K562 (cell line): ENCODE data around the gene IP6K1. TPM values are rescaled to one million over a fixed set of nuclear protein-coding genes. Genes with fewer than 3 reads are reported as not detected.
"Not testable (repeated sequence)": the region's sequence is repeated elsewhere in the genome, so short reads cannot be mapped to it uniquely, and the experiment has no call there.

ENCODE experiments used
- ATAC-seq: fragments of 200-7000 bp; cut with Tn5 transposase; 3 replicates; pipeline ENCODE4 v1.9.1; 2020; ENCODE audit warnings: moderate library complexity
- BruUV-seq: library from RNA; stranded (reverse); fragments of 400-500 nt; replicated peaks from 2 replicates; lab custom pipeline; 2021; lab: Mats Ljungman, UMichigan
- CTCF ChIA-PET: fragments of 300-600 bp; formaldehyde crosslinking; extraction: SDS; loops from one replicate; lab custom pipeline; 2021; ENCODE audit warnings: low intra/inter-chr PET ratio; lab: Yijun Ruan, JAX
- POLR2A ChIA-PET: fragments of 300-600, 350-650 bp; sonication (Branson Sonifier 250); formaldehyde crosslinking; extraction: SDS; loops from one replicate; lab custom pipeline; 2021; ENCODE audit warnings: antibody characterized with exemption, inconsistent platforms; lab: Yijun Ruan, JAX
- DNase-seq, 4 experiments: peaks; one replicate each; pipeline versions ENCODE4 v3.0.0 to v3.0.0-alpha.2; 2011 to 2018; ENCODE audit warnings: low spot score in 3 of 4, mixed read lengths in 3 of 4; ENCODE audit errors: extremely low read depth in 1 of 4
- FAIRE-seq: peaks from 2 replicates; lab custom pipeline; 2011; peaks lifted over from hg19 to GRCh38; lab: Jason Lieb, UNC
- H2AFZ ChIP-seq: 2 replicates; pipeline ENCODE4 v1.6.0; 2011; ENCODE audit warnings: low read depth, low read length, control low read depth, inconsistent platforms
- H3K27ac ChIP-seq: fragments of 200-600 bp; 3 replicates; pipeline ENCODE4 v1.8.0; 2011; ENCODE audit warnings: low read depth, mild to moderate bottlenecking, control low read depth, inconsistent platforms, low read length, moderate library complexity, mixed read lengths; ENCODE audit errors: extremely low read depth
- H3K27me3 ChIP-seq, 2 experiments: fragments of 300-600 bp in 1 of 2; 2 replicates in 1 of 2; 3 replicates in 1 of 2; pipeline versions ENCODE4 v1.6.0 to v1.8.0; 2011; ENCODE audit warnings: inconsistent platforms in 2 of 2, low read length in 2 of 2, mild to moderate bottlenecking in 1 of 2, mixed read lengths in 1 of 2, moderate library complexity in 1 of 2; ENCODE audit not compliant: control insufficient read depth in 2 of 2, insufficient read depth in 2 of 2
- H3K36me3 ChIP-seq: fragments of 300-600 bp; 3 replicates; pipeline ENCODE4 v1.8.0; 2011; ENCODE audit warnings: mild to moderate bottlenecking, low read length, inconsistent platforms; ENCODE audit not compliant: control insufficient read depth, insufficient read depth
- H3K4me1 ChIP-seq, 2 experiments: fragments of 200-600 bp in 1 of 2; replicated peaks in 1 of 2; 2 replicates in 1 of 2; 3 replicates in 1 of 2; pipeline versions ENCODE4 v1.5.1 to v1.8.0; 2011; ENCODE audit warnings: inconsistent platforms in 2 of 2, low read length in 2 of 2, mild to moderate bottlenecking in 1 of 2, mixed read lengths in 1 of 2, moderate library complexity in 1 of 2; ENCODE audit not compliant: control insufficient read depth in 2 of 2, insufficient read depth in 2 of 2
- H3K4me2 ChIP-seq: 2 replicates; pipeline ENCODE4 v1.6.1; 2011; ENCODE audit warnings: low read length, control low read depth, inconsistent platforms, mixed read lengths; ENCODE audit not compliant: insufficient read depth
- H3K4me3 ChIP-seq: fragments of 200-600 bp; sonication (generic), shearing (Covaris generic); 2 replicates; pipeline ENCODE4 v1.5.1; 2016; ENCODE audit warnings: control low read depth, inconsistent platforms
- H3K79me2 ChIP-seq: fragments of 200-600 bp; 3 replicates; pipeline ENCODE4 v1.8.0; 2011; ENCODE audit warnings: low read length, inconsistent platforms; ENCODE audit not compliant: control insufficient read depth, insufficient read depth
- H3K9ac ChIP-seq, 2 experiments: 2 replicates each; pipeline versions ENCODE4 v1.6.0 to v1.6.1; 2011; ENCODE audit warnings: low read depth in 2 of 2, low read length in 2 of 2, control low read depth in 1 of 2, inconsistent platforms in 1 of 2, mild to moderate bottlenecking in 1 of 2, mixed read lengths in 1 of 2; ENCODE audit not compliant: insufficient read depth in 1 of 2
- H3K9me1 ChIP-seq: one replicate; pipeline ENCODE4 v1.6.0; 2011; ENCODE audit warnings: inconsistent platforms, mild to moderate bottlenecking, low read length, moderate library complexity; ENCODE audit not compliant: control insufficient read depth, insufficient read depth
- H3K9me3 ChIP-seq: replicated peaks from 2 replicates; pipeline ENCODE4 v1.5.1; 2011; ENCODE audit warnings: low read depth, low read length, inconsistent platforms; ENCODE audit not compliant: control insufficient read depth, insufficient read depth
- H4K20me1 ChIP-seq: replicated peaks from 2 replicates; pipeline ENCODE4 v1.6.1; 2011; ENCODE audit warnings: low read length, inconsistent platforms, mixed read lengths; ENCODE audit not compliant: control insufficient read depth, insufficient read depth
- POLR2G ChIP-seq: fragments of 200-400 bp; formaldehyde crosslinking; IDR thresholded peaks from 2 replicates; pipeline ENCODE4 v1.6.1; 2017; ENCODE audit warnings: low read depth, mild to moderate bottlenecking, antibody characterized with exemption, low read length, moderate library complexity
- ZBTB33 ChIP-seq: sonication (generic); formaldehyde crosslinking; IDR thresholded peaks from 2 replicates; pipeline ENCODE4 v1.8.1; 2023; ENCODE audit warnings: mild to moderate bottlenecking, missing genetic modification reagents
- WGBS: fragments of 100-300 bp; shearing (Covaris generic); methylation state at CpG from one replicate; pipeline ENCODE4 v1.1.6; 2016; ENCODE audit warnings: low coverage, mixed read lengths; ENCODE audit not compliant: insufficient coverage; ENCODE audit errors: missing lambda C conversion rate; 5-methylcytosine and 5-hydroxymethylcytosine counted together
- in situ Hi-C: fragments of 300-500 bp; cut with MboI; formaldehyde crosslinking; loops from 4 replicates; pipeline ENCODE4 v1.15.0; 2018; ENCODE audit warnings: inconsistent platforms, mixed read lengths
- intact Hi-C: fragments of 100-400 bp; cut with micrococcal nuclease; formaldehyde crosslinking; loops from 2 replicates; pipeline ENCODE4 v1.14.2; 2022
- polyA plus RNA-seq, 8 experiments: library from polyadenylated mRNA; depleted of rRNA in 4 of 8; stranded (reverse) in 5 of 8; unstranded in 3 of 8; fragments of >200 nt; fragmentation: Nextera tagmentation in 2 of 8; fragmentation: Illumina TruSeq in 1 of 8; extraction: Ambion mirVana in 2 of 8; extraction: Trizol in 1 of 8; gene quantifications; 2 replicates each; pipeline versions ENCODE4 v1.2.1 to v1.2.3, GENCODE V29; 2011 to 2014; ENCODE audit warnings: inconsistent platforms in 1 of 8, missing spikeins in 1 of 8
- total RNA-seq, 7 experiments: library from RNA; depleted of rRNA in 6 of 7; stranded (reverse); fragments of >200 nt in 6 of 7; fragmentation: Illumina TruSeq in 2 of 7; extraction: Trizol in 2 of 7; gene quantifications; 2 replicates each; pipeline versions ENCODE4 v1.2.1 to v1.2.3, GENCODE V29; 2011 to 2021; ENCODE audit warnings: low replicate concordance in 1 of 7

The IP6K1 gene
- total and polyA plus RNA-seq, 9 of the 15 experiments (the other 6 are each of a cell fraction or from before 2014, with no cell fraction given): 0.46 to 29.2 (median 13.1) TPM

GRCh38 chr3:49687424-49687795 lies 98.9 kb downstream of the IP6K1 start:
- H3K27me3 ChIP-seq, H2AFZ ChIP-seq, H3K27ac ChIP-seq, ATAC-seq, H3K9me1 ChIP-seq, H3K4me3 ChIP-seq, CTCF ChIA-PET, BruUV-seq, POLR2A ChIA-PET, H3K4me2 ChIP-seq, in situ Hi-C loops, H3K9me3 ChIP-seq, intact Hi-C loops, H3K9ac ChIP-seq, FAIRE-seq, H4K20me1 ChIP-seq, DNase-seq: not testable (repeated sequence)
- peaks cover 6 to 33% of the 10 kb centered on the region in 2 experiments; a peak in 4 of 5 replicates for H3K4me1 ChIP-seq
- 0 out of 2 replicates have a peak, but pooled peaks have one; percentile 13 for TF ChIP-seq POLR2G
- WGBS: 78% methylated on average over 4 of the region's 12 CpGs
- peaks cover 22% of the 10 kb centered on the region for H3K79me2 ChIP-seq
- peaks cover 15% of the 10 kb centered on the region; the same call in 1 of the 3 replicates for H3K36me3 ChIP-seq

GRCh38 chr3:49686769-49687423 lies 99.4 kb downstream of the IP6K1 start:
- H2AFZ ChIP-seq, FAIRE-seq, H3K9ac ChIP-seq, POLR2A ChIA-PET, CTCF ChIA-PET, BruUV-seq, intact Hi-C loops, H3K27me3 ChIP-seq, H3K4me3 ChIP-seq, H3K4me2 ChIP-seq, ATAC-seq, H3K9me1 ChIP-seq, DNase-seq, in situ Hi-C loops, H3K27ac ChIP-seq, H3K9me3 ChIP-seq, H4K20me1 ChIP-seq: not testable (repeated sequence)
- Histone ChIP-seq H3K36me3 (peaks cover 20% of the 10 kb centered on the region; the same call in 1 of the 3 replicates), H3K4me1 (peaks cover 6 to 33% of the 10 kb centered on the region in 2 experiments; a peak in 4 of 5 replicates), H3K79me2 (peaks cover 22% of the 10 kb centered on the region)
- 92% methylated on average over 7 of the region's 44 CpGs for WGBS
- TF ChIP-seq POLR2G (peak; percentile 31; the same call in 1 of the 2 replicates), ZBTB33 (CRISPR knock-in tag) (peak; percentile 84)

- BruUV-seq, FAIRE-seq, H4K20me1 ChIP-seq, H3K9me3 ChIP-seq, H3K9me1 ChIP-seq, in situ Hi-C loops, H2AFZ ChIP-seq, DNase-seq, POLR2A ChIA-PET, H3K27me3 ChIP-seq, H3K27ac ChIP-seq, H3K4me3 ChIP-seq, CTCF ChIA-PET, ATAC-seq, intact Hi-C loops, H3K9ac ChIP-seq, H3K4me2 ChIP-seq: not testable (repeated sequence)
- H3K36me3 ChIP-seq: peaks cover 26% of the 10 kb centered on the region; the same call in 1 of the 3 replicates
- peaks cover 18% of the 10 kb centered on the region; the same call in 2 of the 3 replicates for H3K79me2 ChIP-seq
- H3K4me1 ChIP-seq: peaks cover 6 to 30% of the 10 kb centered on the region in 2 experiments; a peak in 4 of 5 replicates
- 97% methylated on average over 11 of the region's 29 CpGs for WGBS
Measured at GRCh38 chr3:49686346-49686745, 100.0 kb downstream of the IP6K1 start.
